H9 (cell line): ENCODE results near the gene PRKAR2B. TPM values are rescaled to one million over a fixed set of nuclear protein-coding genes. Genes with fewer than 3 reads are reported as not detected.

Experiments used
- DNase-seq: peaks from one replicate; pipeline ENCODE4 v3.0.0-alpha.2; 2017
- H2AFZ ChIP-seq: one replicate; pipeline ENCODE4 v1.6.1; 2013; ENCODE audit warnings: mild to moderate bottlenecking, low read length, control low read depth, moderate library complexity
- H2AK5ac ChIP-seq: 2 replicates; pipeline ENCODE4 v1.6.1; 2013; ENCODE audit warnings: low read length, control low read depth, mixed read lengths; ENCODE audit not compliant: insufficient read length
- H2BK120ac ChIP-seq: one replicate; pipeline ENCODE4 v1.6.1; 2013; ENCODE audit warnings: low read depth, mild to moderate bottlenecking, low read length, control low read depth, inconsistent platforms; ENCODE audit not compliant: poor library complexity, severe bottlenecking
- H2BK12ac ChIP-seq: 2 replicates; pipeline ENCODE4 v1.6.1; 2013; ENCODE audit warnings: low read length, control low read depth, mixed read lengths, low read depth; ENCODE audit not compliant: insufficient read length
- H2BK15ac ChIP-seq: 2 replicates; pipeline ENCODE4 v1.6.1; 2013; ENCODE audit warnings: low read depth, low read length, control low read depth
- H2BK20ac ChIP-seq: one replicate; pipeline ENCODE4 v1.6.1; 2013; ENCODE audit warnings: low read depth, mild to moderate bottlenecking, low read length, control low read depth, inconsistent platforms; ENCODE audit not compliant: poor library complexity, severe bottlenecking
- H2BK5ac ChIP-seq: 2 replicates; pipeline ENCODE4 v1.6.1; 2013; ENCODE audit warnings: low read length, control low read depth, mixed read lengths; ENCODE audit not compliant: insufficient read length
- H3K14ac ChIP-seq: 2 replicates; pipeline ENCODE4 v1.6.1; 2013; ENCODE audit warnings: low read length, control low read depth; ENCODE audit not compliant: insufficient read depth
- H3K18ac ChIP-seq: 2 replicates; pipeline ENCODE4 v1.6.1; 2013; ENCODE audit warnings: low read depth, mild to moderate bottlenecking, mixed read lengths, low read length, control low read depth; ENCODE audit not compliant: insufficient read length
- H3K23ac ChIP-seq: 2 replicates; pipeline ENCODE4 v1.6.1; 2013; ENCODE audit warnings: low read length, control low read depth, mixed read lengths, low read depth; ENCODE audit not compliant: insufficient read length
- H3K23me2 ChIP-seq: 2 replicates; pipeline ENCODE4 v1.6.1; 2013; ENCODE audit warnings: low read depth, mild to moderate bottlenecking, mixed read lengths, low read length, control low read depth; ENCODE audit not compliant: insufficient read length, poor library complexity, severe bottlenecking
- H3K27ac ChIP-seq: 2 replicates; pipeline ENCODE4 v1.5.1; 2013; ENCODE audit warnings: low read length, control low read depth, mixed read lengths, low read depth; ENCODE audit not compliant: insufficient read length
- H3K27me3 ChIP-seq: 2 replicates; pipeline ENCODE4 v1.6.1; 2013; ENCODE audit warnings: low read length, control low read depth, inconsistent platforms; ENCODE audit not compliant: insufficient read depth
- H3K4ac ChIP-seq: 2 replicates; pipeline ENCODE4 v1.6.1; 2013; ENCODE audit warnings: low read depth, mild to moderate bottlenecking, control low read depth, inconsistent platforms, low read length, moderate library complexity
- H3K4me1 ChIP-seq: 2 replicates; pipeline ENCODE4 v1.6.1; 2013; ENCODE audit warnings: low read length, control low read depth, inconsistent platforms; ENCODE audit not compliant: insufficient read depth
- H3K4me2 ChIP-seq: 2 replicates; pipeline ENCODE4 v1.6.1; 2013; ENCODE audit warnings: low read length, control low read depth, mixed read lengths; ENCODE audit not compliant: insufficient read length, insufficient read depth
- H3K56ac ChIP-seq: 2 replicates; pipeline ENCODE4 v1.6.1; 2013; ENCODE audit warnings: low read depth, mild to moderate bottlenecking, mixed read lengths, low read length, control low read depth; ENCODE audit not compliant: insufficient read length
- H3K79me1 ChIP-seq: 2 replicates; pipeline ENCODE4 v1.6.1; 2013; ENCODE audit warnings: low read depth, mild to moderate bottlenecking, moderate library complexity, low read length, control low read depth, inconsistent platforms; ENCODE audit not compliant: insufficient read depth, poor library complexity, severe bottlenecking
- H3K79me2 ChIP-seq: 2 replicates; pipeline ENCODE4 v1.6.1; 2013; ENCODE audit warnings: low read length, control low read depth, inconsistent platforms; ENCODE audit not compliant: insufficient read depth
- H3K9ac ChIP-seq: 2 replicates; pipeline ENCODE4 v1.6.1; 2013; ENCODE audit warnings: low read length, control low read depth, mixed read lengths; ENCODE audit not compliant: insufficient read length; ENCODE audit errors: extremely low read depth
- H3K9me3 ChIP-seq: one replicate; pipeline ENCODE4 v1.6.1; 2013; ENCODE audit warnings: low read depth, low read length, inconsistent platforms; ENCODE audit not compliant: control insufficient read depth
- H3T11ph ChIP-seq: one replicate; pipeline ENCODE4 v1.6.1; 2013; ENCODE audit warnings: mild to moderate bottlenecking, low read length, control low read depth, inconsistent platforms
- H4K20me1 ChIP-seq: one replicate; pipeline ENCODE4 v1.6.1; 2013; ENCODE audit not compliant: control insufficient read depth, insufficient read length, insufficient read depth
- H4K5ac ChIP-seq: 2 replicates; pipeline ENCODE4 v1.6.1; 2013; ENCODE audit warnings: low read depth, mild to moderate bottlenecking, mixed read lengths, low read length, control low read depth; ENCODE audit not compliant: insufficient read length
- H4K8ac ChIP-seq: replicated peaks from 2 replicates; pipeline ENCODE4 v1.6.1; 2013; ENCODE audit warnings: low read length, control low read depth, mixed read lengths, low read depth; ENCODE audit not compliant: insufficient read length
- H4K91ac ChIP-seq: 2 replicates; pipeline ENCODE4 v1.6.1; 2013; ENCODE audit warnings: low read depth, mild to moderate bottlenecking, moderate library complexity, mixed read lengths, low read length, control low read depth; ENCODE audit not compliant: insufficient read length
- H3K27ac Mint-ChIP-seq, 3 experiments: 2 replicates in 2 of 3; 3 replicates in 1 of 3; pipeline ENCODE4 v1.8.0; 2020 to 2021; ENCODE audit warnings: mixed read lengths in 3 of 3, mild to moderate bottlenecking in 1 of 3, moderate library complexity in 1 of 3
- H3K27me3 Mint-ChIP-seq: 2 replicates; pipeline ENCODE4 v1.8.0; 2021; ENCODE audit warnings: low read depth, mild to moderate bottlenecking, moderate library complexity, mixed read lengths
- H3K36me3 Mint-ChIP-seq, 3 experiments: 2 replicates in 2 of 3; 3 replicates in 1 of 3; pipeline ENCODE4 v1.8.0; 2020 to 2021; ENCODE audit warnings: low read depth in 3 of 3, mixed read lengths in 3 of 3; ENCODE audit not compliant: insufficient read depth in 1 of 3
- H3K4me1 Mint-ChIP-seq, 2 experiments: 2 replicates each; pipeline ENCODE4 v1.8.0; 2020; ENCODE audit warnings: mixed read lengths in 2 of 2
- H3K4me3 Mint-ChIP-seq, 2 experiments: 2 replicates in 1 of 2; 3 replicates in 1 of 2; pipeline ENCODE4 v1.8.0; 2020 to 2021; ENCODE audit warnings: mild to moderate bottlenecking in 2 of 2, mixed read lengths in 2 of 2, moderate library complexity in 1 of 2
- H3K9me3 Mint-ChIP-seq, 2 experiments: 2 replicates in 1 of 2; 3 replicates in 1 of 2; pipeline ENCODE4 v1.8.0; 2020; ENCODE audit warnings: mild to moderate bottlenecking in 2 of 2, mixed read lengths in 2 of 2, moderate library complexity in 1 of 2
- CTCF ChIP-seq: fragments of 200-600 bp; sonication (generic); conservative IDR thresholded peaks from 3 replicates; pipeline ENCODE4 v1.8.0; 2021; ENCODE audit warnings: antibody characterized with exemption, mild to moderate bottlenecking
- WGBS: extraction: QIAGEN DNeasy Blood & Tissue Kit; methylation state at CpG from one replicate; pipeline ENCODE4 v1.1.7; 2013; ENCODE audit warnings: missing lambda C conversion rate, low lambda C conversion rate, mixed read lengths; ENCODE audit not compliant: insufficient read length; ENCODE audit errors: extremely low coverage; 5-methylcytosine and 5-hydroxymethylcytosine counted together
- total RNA-seq: library from RNA; stranded (reverse); gene quantifications from 2 replicates; pipeline ENCODE4 v1.2.1, GENCODE V29; 2021

PRKAR2B gene
- total RNA-seq, 1 experiment from 2014 or later, result 16.6 TPM

- no peak overlapping the region for H2BK120ac ChIP-seq
- no peaks in the 10 kb centered on the region for H3K27me3 ChIP-seq
- H3K4me3 Mint-ChIP-seq, result no peak overlapping the region
- H3K79me2 ChIP-seq, result no peaks in the 10 kb centered on the region; the same call in 1 of the 2 replicates
- DNase-seq, result no peak
- H3K36me3 Mint-ChIP-seq, result no peaks in the 10 kb centered on the region
- no peak overlapping the region for H3K9ac ChIP-seq
- no peaks in the 10 kb centered on the region for H4K20me1 ChIP-seq
- peaks cover 3% of the 10 kb centered on the region for H3K79me1 ChIP-seq
- no peak overlapping the region for H3K4me2 ChIP-seq
- no peaks in the 10 kb centered on the region for H3K9me3 Mint-ChIP-seq
- H3K56ac ChIP-seq, result no peak overlapping the region
- H3K14ac ChIP-seq, result no peak overlapping the region
- H4K8ac ChIP-seq, result no peak overlapping the region
- H3K18ac ChIP-seq, result no peak overlapping the region
- no peaks in the 10 kb centered on the region for H3K9me3 ChIP-seq
- no peak overlapping the region for H2BK12ac ChIP-seq
- no peak overlapping the region for H2BK20ac ChIP-seq
- no peak overlapping the region for H3K27ac ChIP-seq
- peaks cover 11 to 23% of the 10 kb centered on the region in 2 experiments for H3K4me1 Mint-ChIP-seq
- H3T11ph ChIP-seq, result no peak overlapping the region
- no peak overlapping the region for H3K23ac ChIP-seq
- no peak overlapping the region for H4K91ac ChIP-seq
- TF ChIP-seq CTCF, result no peak
- H3K27me3 Mint-ChIP-seq, result no peaks in the 10 kb centered on the region
- WGBS, result no CpG with 5 or more reads among the region's 4 CpGs
- H3K23me2 ChIP-seq, result no peaks in the 10 kb centered on the region
- no peak overlapping the region for H3K27ac Mint-ChIP-seq
- no peak overlapping the region for H4K5ac ChIP-seq
- H2AFZ ChIP-seq, result no peak overlapping the region
- H2BK5ac ChIP-seq, result no peak overlapping the region
- no peaks in the 10 kb centered on the region; the same call in 1 of the 2 replicates for H3K4me1 ChIP-seq
- H2AK5ac ChIP-seq, result no peak overlapping the region
- no peak overlapping the region for H2BK15ac ChIP-seq
- H3K4ac ChIP-seq, result no peak overlapping the region
These were observed 78.0 kb downstream of the PRKAR2B start for GRCh38 chr7:107122486-107122911.
